Measurements from ENCODE around the gene PLB1.

DNA sequence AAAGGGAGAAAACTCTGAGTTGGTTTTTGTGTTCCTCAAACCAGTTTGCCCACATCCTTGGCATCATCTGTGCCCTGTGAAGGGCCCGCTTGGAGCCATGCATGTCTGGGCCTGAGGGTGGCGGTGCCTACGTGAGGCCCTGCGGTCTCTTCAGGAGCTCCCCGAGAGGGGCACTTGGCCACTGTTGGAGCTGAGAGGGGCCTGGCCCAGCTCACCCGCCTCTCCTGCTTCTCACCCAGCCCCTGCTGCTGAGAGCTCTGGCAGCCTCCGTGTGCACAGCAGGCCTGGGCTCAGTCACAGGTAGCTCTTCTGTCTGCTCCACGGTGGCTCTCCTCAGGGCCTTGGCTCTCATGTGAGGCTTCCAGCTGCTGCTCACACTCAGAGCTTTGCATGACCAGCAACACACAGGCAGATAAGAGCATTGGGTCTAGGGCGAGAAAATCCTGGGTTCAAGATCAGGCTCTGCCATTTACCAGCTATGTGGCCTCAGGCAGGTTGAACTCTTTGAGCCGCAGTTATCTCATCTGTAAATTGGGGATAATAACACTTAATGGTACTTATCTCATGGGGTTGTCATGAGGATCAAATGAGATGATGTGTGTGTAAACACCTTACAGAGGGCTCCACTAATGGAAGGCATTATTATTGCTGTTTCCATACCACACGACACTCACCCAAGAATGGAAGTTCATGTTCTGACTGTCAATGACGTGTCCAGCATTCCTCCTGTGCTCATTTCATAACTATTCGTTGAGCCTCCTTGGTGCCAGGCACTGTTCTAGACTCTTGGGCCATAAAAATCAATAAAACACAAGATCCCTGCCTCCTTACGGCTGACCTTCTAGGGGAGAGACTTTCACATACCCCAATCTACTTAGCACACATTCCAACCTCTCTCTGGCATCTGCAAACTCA, 41.6 kb upstream of the PLB1 start:
- TF ChIP-seq, protein P1, sequence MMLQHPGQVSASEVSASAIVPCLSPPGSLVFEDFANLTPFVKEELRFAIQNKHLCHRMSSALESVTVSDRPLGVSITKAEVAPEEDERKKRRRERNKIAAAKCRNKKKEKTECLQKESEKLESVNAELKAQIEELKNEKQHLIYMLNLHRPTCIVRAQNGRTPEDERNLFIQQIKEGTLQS (IDR thresholded peaks at IDR 0.05) = no peak
- TF ChIP-seq, protein P1 (CRISPR knock-in tag; conservative IDR thresholded peaks at IDR 0.05) = no peak
- TF ChIP-seq, protein P2, sequence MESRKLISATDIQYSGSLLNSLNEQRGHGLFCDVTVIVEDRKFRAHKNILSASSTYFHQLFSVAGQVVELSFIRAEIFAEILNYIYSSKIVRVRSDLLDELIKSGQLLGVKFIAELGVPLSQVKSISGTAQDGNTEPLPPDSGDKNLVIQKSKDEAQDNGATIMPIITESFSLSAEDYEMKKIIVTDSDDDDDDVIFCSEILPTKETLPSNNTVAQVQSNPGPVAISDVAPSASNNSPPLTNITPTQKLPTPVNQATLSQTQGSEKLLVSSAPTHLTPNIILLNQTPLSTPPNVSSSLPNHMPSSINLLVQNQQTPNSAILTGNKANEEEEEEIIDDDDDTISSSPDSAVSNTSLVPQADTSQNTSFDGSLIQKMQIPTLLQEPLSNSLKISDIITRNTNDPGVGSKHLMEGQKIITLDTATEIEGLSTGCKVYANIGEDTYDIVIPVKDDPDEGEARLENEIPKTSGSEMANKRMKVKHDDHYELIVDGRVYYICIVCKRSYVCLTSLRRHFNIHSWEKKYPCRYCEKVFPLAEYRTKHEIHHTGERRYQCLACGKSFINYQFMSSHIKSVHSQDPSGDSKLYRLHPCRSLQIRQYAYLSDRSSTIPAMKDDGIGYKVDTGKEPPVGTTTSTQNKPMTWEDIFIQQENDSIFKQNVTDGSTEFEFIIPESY (CRISPR knock-in tag; IDR thresholded peaks at IDR 0.05) = no peak
- no peak for TF ChIP-seq CHD1 (IDR thresholded peaks at IDR 0.05; ENCODE audit: low read length)
- no peak for TF ChIP-seq ZNF785 (CRISPR knock-in tag; IDR thresholded peaks at IDR 0.05)
- TF ChIP-seq ZNF146 (CRISPR knock-in tag; IDR thresholded peaks at IDR 0.05; ENCODE audit: unreplicated experiment) = no peak
- TF ChIP-seq, protein P3, sequence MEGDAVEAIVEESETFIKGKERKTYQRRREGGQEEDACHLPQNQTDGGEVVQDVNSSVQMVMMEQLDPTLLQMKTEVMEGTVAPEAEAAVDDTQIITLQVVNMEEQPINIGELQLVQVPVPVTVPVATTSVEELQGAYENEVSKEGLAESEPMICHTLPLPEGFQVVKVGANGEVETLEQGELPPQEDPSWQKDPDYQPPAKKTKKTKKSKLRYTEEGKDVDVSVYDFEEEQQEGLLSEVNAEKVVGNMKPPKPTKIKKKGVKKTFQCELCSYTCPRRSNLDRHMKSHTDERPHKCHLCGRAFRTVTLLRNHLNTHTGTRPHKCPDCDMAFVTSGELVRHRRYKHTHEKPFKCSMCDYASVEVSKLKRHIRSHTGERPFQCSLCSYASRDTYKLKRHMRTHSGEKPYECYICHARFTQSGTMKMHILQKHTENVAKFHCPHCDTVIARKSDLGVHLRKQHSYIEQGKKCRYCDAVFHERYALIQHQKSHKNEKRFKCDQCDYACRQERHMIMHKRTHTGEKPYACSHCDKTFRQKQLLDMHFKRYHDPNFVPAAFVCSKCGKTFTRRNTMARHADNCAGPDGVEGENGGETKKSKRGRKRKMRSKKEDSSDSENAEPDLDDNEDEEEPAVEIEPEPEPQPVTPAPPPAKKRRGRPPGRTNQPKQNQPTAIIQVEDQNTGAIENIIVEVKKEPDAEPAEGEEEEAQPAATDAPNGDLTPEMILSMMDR (IDR thresholded peaks at IDR 0.05 in 2 of 3, conservative IDR thresholded peaks at IDR 0.05 in 1 of 3; ENCODE audit: insufficient read depth in 2 of 3, low read depth in 1 of 3, low read length in 3 of 3) = no peak

Data from K562 (cell line).